Keratinocyte (primary cell): Measurements from ENCODE around the gene TIPRL.

Source experiments
- EZH2 ChIP-seq: IDR thresholded peaks from one replicate; pipeline ENCODE4 v1.6.1; 2012; ENCODE audit warnings: inconsistent platforms, mild to moderate bottlenecking, low read length, moderate library complexity
- TF ChIP-seq, protein P1 (sequence below), 3 experiments: IDR thresholded peaks in 1 of 3; conservative IDR thresholded peaks in 1 of 3; optimal IDR thresholded peaks in 1 of 3; 2 replicates in 2 of 3; 3 replicates in 1 of 3; pipeline versions ENCODE3 to v1.5.1; 2011; ENCODE audit warnings: low read length in 3 of 3, mild to moderate bottlenecking in 3 of 3, moderate library complexity in 2 of 3, control low read depth in 1 of 3, inconsistent platforms in 1 of 3; ENCODE audit not compliant: insufficient read depth in 2 of 3; ENCODE audit errors: extremely low read depth in 1 of 3

DNA sequence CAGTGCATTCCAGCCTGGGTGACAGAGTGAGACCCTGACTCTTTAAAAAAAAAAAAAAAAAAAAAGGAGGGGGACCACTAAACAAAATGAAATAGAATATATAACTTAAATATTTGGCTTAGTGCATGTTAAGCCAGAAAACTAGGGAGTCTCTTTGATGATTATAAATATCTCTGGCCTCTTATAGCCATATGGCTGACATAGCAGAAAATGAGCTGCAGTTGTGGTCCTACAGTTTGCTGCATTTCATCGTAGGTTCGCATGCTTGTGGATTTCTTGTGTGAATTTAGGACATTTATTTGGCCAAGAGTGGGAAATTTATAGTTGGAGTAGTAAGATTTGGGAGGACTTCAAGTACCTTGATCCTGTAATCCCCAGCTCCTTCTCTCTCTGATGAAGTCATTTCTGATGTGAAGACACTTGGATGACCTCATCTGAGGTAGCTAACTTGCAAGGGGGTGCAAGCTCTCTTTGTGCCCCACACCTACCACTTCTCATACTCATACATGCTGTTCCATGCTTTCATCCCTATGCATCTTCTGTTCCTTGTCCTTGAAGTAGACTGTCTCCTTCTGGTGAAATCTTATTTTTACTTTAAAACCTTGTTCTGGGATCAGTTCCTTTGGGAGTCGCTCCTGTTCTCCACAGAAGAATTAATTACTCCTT lies 6.4 kb upstream of the TIPRL start:
- TF ChIP-seq, protein P1, sequence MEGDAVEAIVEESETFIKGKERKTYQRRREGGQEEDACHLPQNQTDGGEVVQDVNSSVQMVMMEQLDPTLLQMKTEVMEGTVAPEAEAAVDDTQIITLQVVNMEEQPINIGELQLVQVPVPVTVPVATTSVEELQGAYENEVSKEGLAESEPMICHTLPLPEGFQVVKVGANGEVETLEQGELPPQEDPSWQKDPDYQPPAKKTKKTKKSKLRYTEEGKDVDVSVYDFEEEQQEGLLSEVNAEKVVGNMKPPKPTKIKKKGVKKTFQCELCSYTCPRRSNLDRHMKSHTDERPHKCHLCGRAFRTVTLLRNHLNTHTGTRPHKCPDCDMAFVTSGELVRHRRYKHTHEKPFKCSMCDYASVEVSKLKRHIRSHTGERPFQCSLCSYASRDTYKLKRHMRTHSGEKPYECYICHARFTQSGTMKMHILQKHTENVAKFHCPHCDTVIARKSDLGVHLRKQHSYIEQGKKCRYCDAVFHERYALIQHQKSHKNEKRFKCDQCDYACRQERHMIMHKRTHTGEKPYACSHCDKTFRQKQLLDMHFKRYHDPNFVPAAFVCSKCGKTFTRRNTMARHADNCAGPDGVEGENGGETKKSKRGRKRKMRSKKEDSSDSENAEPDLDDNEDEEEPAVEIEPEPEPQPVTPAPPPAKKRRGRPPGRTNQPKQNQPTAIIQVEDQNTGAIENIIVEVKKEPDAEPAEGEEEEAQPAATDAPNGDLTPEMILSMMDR (optimal IDR thresholded peaks at IDR 0.05 in 1 of 3, IDR thresholded peaks at IDR 0.05 in 1 of 3, conservative IDR thresholded peaks at IDR 0.05 in 1 of 3; ENCODE audit: extremely low read depth in 1 of 3, insufficient read depth in 2 of 3, low read length in 3 of 3) = no peak
- TF ChIP-seq EZH2 = no peak
